Esophagus (tissue), 2 donors: ENCODE data around the gene MESP2. TPM values are rescaled to one million over a fixed set of nuclear protein-coding genes. Genes with fewer than 3 reads are reported as not detected.

ENCODE experiments used
- H3K27ac ChIP-seq, 2 donors: one replicate each; pipeline ENCODE4 v1.5.1; 2013; ENCODE audit warnings: low read depth in 2 of 2, mild to moderate bottlenecking in 2 of 2, inconsistent platforms in 1 of 2, low read length in 1 of 2, moderate library complexity in 1 of 2
- H3K27me3 ChIP-seq, 2 donors: one replicate each; pipeline ENCODE4 v1.6.1; 2013; ENCODE audit warnings: low read length in 2 of 2, control low read depth in 1 of 2, mild to moderate bottlenecking in 1 of 2; ENCODE audit not compliant: insufficient read depth in 2 of 2, control insufficient read depth in 1 of 2
- H3K36me3 ChIP-seq, 2 donors: one replicate each; pipeline ENCODE4 v1.6.1; 2013; ENCODE audit warnings: low read length in 1 of 2; ENCODE audit not compliant: control insufficient read depth in 2 of 2, insufficient read depth in 2 of 2
- H3K4me1 ChIP-seq, 2 donors: one replicate each; pipeline ENCODE4 v1.6.1; 2013; ENCODE audit warnings: low read length in 1 of 2; ENCODE audit not compliant: control insufficient read depth in 2 of 2, insufficient read depth in 2 of 2
- H3K4me3 ChIP-seq, 2 donors: one replicate each; pipeline ENCODE4 v1.5.1; 2013; ENCODE audit warnings: low read length in 2 of 2, mild to moderate bottlenecking in 2 of 2, low read depth in 1 of 2, moderate library complexity in 1 of 2
- H3K9me3 ChIP-seq, 2 donors: one replicate each; pipeline ENCODE4 v1.6.1; 2013; ENCODE audit warnings: mild to moderate bottlenecking in 2 of 2, low read depth in 1 of 2, low read length in 1 of 2, moderate library complexity in 1 of 2; ENCODE audit not compliant: control insufficient read depth in 2 of 2, insufficient read depth in 1 of 2
- WGBS, 2 donors: extraction: QIAGEN DNeasy Blood & Tissue Kit; methylation state at CpG; one replicate each; pipeline ENCODE4 v1.1.7; 2013; 5-methylcytosine and 5-hydroxymethylcytosine counted together
- polyA plus RNA-seq, 2 donors: library from polyadenylated mRNA; stranded (reverse); fragments of 200-250 nt; gene quantifications; one replicate each; pipeline ENCODE4 v1.2.3, GENCODE V29; 2013
- donor health status: healthy with polysubstance abuse.
- donor health status: Bipolar disorder and iron deficiency.

MESP2 gene
- polyA plus RNA-seq, 2 donors: 0.56 to 0.75 TPM

GRCh38 chr15:89822026-89822425 is 45.9 kb downstream of the MESP2 start:
- H3K4me3 ChIP-seq: no peak overlapping the region
- no peaks in the 10 kb centered on the region for H3K27me3 ChIP-seq
- no peak overlapping the region for H3K27ac ChIP-seq
- no peaks in the 10 kb centered on the region for H3K9me3 ChIP-seq
- H3K36me3 ChIP-seq: no peaks in the 10 kb centered on the region
- WGBS, 2 donors: 49 to 62% methylated on average over 9 to 11 of the region's 11 CpGs
- H3K4me1 ChIP-seq: peaks cover 0 to 5% of the 10 kb centered on the region in 2 donors

DNA sequence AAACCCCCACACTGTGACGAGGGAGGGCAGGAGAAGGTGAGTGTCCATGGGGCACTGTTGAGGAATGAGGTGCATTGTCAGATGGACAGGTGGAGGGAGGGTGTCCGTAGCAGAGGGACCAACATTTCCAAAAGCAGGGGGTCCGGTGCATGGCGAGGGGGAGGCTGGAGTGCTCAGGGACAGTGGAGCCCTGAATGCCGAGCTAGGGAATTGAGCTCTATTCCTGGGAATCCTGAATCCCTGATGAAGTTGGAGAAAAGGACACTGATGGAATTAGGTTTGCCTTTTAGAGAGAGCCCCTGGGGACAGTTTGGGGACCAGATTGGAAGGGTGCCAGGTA is 46.4 kb downstream of the MESP2 start:
- Histone ChIP-seq H3K27ac (no peak overlapping the region), H3K27me3 (no peaks in the 10 kb centered on the region), H3K9me3 (no peaks in the 10 kb centered on the region), H3K4me1 (peaks cover under 1 to 11% of the 10 kb centered on the region in 2 donors), H3K4me3 (no peak overlapping the region), H3K36me3 (no peaks in the 10 kb centered on the region)
- 88 to 92% methylated on average over 5 of the region's 5 CpGs for WGBS, 2 donors

DNA sequence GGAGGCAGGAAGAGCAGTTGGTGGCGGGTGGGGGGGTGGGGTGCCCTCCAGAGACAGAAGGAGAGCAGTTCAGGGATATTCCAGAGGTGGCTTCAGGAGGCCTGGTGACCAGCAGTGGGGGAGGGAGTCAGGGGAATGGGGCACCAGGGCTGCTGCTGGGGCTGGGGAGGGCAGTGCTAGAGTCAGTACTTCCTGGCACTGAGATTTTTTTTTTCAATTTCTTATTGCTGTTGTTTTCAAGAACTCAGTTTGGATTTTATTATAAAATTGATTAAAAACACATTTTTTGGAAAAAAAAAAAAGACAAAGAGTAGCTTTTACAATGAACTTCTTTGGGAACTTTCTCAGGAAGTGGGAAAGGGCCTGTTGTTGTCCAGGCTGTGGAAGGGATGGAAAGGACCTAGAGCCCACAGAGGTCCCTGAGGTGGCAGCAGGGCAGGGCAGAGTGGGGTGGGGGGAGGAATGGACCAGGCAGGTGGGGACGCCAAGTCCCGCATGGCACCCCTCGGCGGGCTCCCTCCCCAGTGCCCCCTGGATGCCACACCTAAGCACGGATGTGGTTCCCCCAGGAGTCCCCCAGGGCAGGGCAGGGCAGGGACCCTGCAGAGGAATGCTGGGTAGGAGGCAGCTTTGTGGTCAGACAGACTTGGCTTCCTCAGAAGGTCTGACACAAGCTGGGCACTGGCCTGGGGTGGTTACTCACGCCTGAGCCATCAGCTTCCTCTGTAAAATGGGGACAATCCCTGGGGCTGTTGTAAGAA is 47.0 kb downstream of the MESP2 start:
- no peaks in the 10 kb centered on the region for H3K36me3 ChIP-seq
- WGBS, 2 donors: 62 to 66% methylated on average over 6 to 7 of the region's 7 CpGs
- H3K4me1 ChIP-seq: peaks cover 6 to 15% of the 10 kb centered on the region in 2 donors
- H3K9me3 ChIP-seq: no peaks in the 10 kb centered on the region
- H3K27ac ChIP-seq: no peak overlapping the region
- H3K4me3 ChIP-seq: no peak overlapping the region
- no peaks in the 10 kb centered on the region for H3K27me3 ChIP-seq

- Histone ChIP-seq H3K27ac (no peak overlapping the region), H3K4me3 (no peak overlapping the region), H3K9me3 (no peaks in the 10 kb centered on the region), H3K27me3 (no peaks in the 10 kb centered on the region), H3K4me1 (peaks cover 6 to 23% of the 10 kb centered on the region in 2 donors), H3K36me3 (no peaks in the 10 kb centered on the region)
- WGBS, 2 donors: 88 to 92% methylated on average over 16 of the region's 16 CpGs
These were observed 47.9 kb downstream of the MESP2 start for GRCh38 chr15:89823836-89824606.

DNA sequence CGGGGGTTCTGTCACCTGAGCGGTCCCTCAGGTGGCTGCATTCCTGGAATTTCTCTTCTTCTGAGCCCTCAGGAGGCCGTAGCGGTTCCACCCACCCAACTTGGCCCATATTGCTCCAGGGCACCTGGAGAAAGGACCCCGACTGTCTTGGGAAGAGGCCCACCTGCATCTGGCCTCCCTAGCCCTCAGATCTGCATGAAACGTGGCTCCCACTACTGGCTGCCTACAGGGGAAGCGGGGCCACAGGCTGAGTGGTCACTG is 48.4 kb downstream of the MESP2 start:
- H3K36me3 ChIP-seq: no peaks in the 10 kb centered on the region
- 83 to 84% methylated on average over 7 of the region's 7 CpGs for WGBS, 2 donors
- no peak overlapping the region for H3K27ac ChIP-seq
- H3K4me1 ChIP-seq: peaks cover 6 to 23% of the 10 kb centered on the region in 2 donors
- H3K4me3 ChIP-seq: no peak overlapping the region
- no peaks in the 10 kb centered on the region for H3K27me3 ChIP-seq
- H3K9me3 ChIP-seq: no peaks in the 10 kb centered on the region

- Histone ChIP-seq H3K4me3 (no peak overlapping the region), H3K4me1 (peaks cover 6 to 23% of the 10 kb centered on the region in 2 donors)
- 74 to 79% methylated on average over 10 of the region's 10 CpGs for WGBS, 2 donors
These were observed 49.3 kb downstream of the MESP2 start for GRCh38 chr15:89825271-89825940.

GRCh38 chr15:89826671-89827655 is 50.8 kb downstream of the MESP2 start:
- H3K9me3 ChIP-seq: no peaks in the 10 kb centered on the region
- no peak overlapping the region for H3K4me3 ChIP-seq
- H3K27ac ChIP-seq: peak overlapping the region; percentile 75 to 88
- no peaks in the 10 kb centered on the region for H3K27me3 ChIP-seq
- H3K36me3 ChIP-seq: peaks cover 2% of the 10 kb centered on the region in 2 donors
- WGBS, 2 donors: 83 to 89% methylated on average over 13 of the region's 13 CpGs
- peaks cover 6 to 23% of the 10 kb centered on the region in 2 donors for H3K4me1 ChIP-seq

More at GRCh38 chr15:89825271-89825940, 49.3 kb downstream of the MESP2 start:
- Histone ChIP-seq H3K36me3 (no peaks in the 10 kb centered on the region), H3K27me3 (no peaks in the 10 kb centered on the region), H3K27ac (no peak overlapping the region), H3K9me3 (no peaks in the 10 kb centered on the region)

DNA sequence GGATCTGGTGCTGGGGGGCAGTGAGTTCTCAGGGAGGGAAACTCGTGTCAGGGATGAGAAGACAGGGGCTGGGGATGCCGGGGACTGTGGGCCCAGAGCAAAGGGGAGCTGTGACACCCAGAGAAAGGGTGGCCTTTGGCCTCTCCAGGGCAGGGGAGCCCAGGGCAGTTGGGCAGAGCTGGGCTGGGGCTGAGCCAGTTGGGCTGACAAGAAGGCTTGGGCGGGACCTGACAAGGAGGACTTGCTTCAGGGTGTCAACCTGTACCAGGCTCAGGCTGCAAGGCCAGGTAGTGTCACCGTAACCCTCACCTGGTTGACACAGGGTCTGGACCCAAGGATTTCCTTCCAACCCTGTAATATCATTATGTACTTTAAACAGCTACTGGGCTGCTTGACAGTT is 51.7 kb downstream of the MESP2 start:
- Histone ChIP-seq H3K4me3 (no peak overlapping the region), H3K36me3 (peaks cover 2% of the 10 kb centered on the region in 2 donors), H3K27ac (peak overlapping the region; percentile 75 to 88), H3K4me1 (peaks cover 6 to 23% of the 10 kb centered on the region in 2 donors), H3K27me3 (no peaks in the 10 kb centered on the region), H3K9me3 (no peaks in the 10 kb centered on the region)
- 66 to 75% methylated on average over 4 of the region's 4 CpGs for WGBS, 2 donors
